Mucosa of rectum (tissue), 2 donors: Measurements from ENCODE around the gene GOLGA6L7.
"Not testable (repeated sequence)": the region's sequence is repeated elsewhere in the genome, so short reads cannot be mapped to it uniquely, and the experiment has no call there.

Experiments
- H3K27ac ChIP-seq, 2 donors: one replicate each; pipeline ENCODE4 v1.7.0; 2013; ENCODE audit warnings: inconsistent platforms in 2 of 2, low read depth in 2 of 2, low read length in 2 of 2
- H3K27me3 ChIP-seq, 2 donors: one replicate each; pipeline ENCODE4 v1.7.0; 2013; ENCODE audit warnings: low read length in 2 of 2; ENCODE audit not compliant: control insufficient read depth in 2 of 2, insufficient read depth in 2 of 2
- H3K36me3 ChIP-seq, 2 donors: one replicate each; pipeline ENCODE4 v1.7.0; 2013; ENCODE audit warnings: low read length in 2 of 2; ENCODE audit not compliant: control insufficient read depth in 2 of 2, insufficient read depth in 2 of 2
- H3K4me1 ChIP-seq, 2 donors: one replicate each; pipeline ENCODE4 v1.7.0; 2013; ENCODE audit warnings: low read length in 2 of 2, mild to moderate bottlenecking in 1 of 2; ENCODE audit not compliant: control insufficient read depth in 2 of 2, insufficient read depth in 2 of 2
- H3K4me3 ChIP-seq, 2 donors: one replicate each; pipeline ENCODE4 v1.7.0; 2013; ENCODE audit warnings: low read length in 2 of 2
- H3K9ac ChIP-seq, 2 donors: one replicate each; pipeline ENCODE4 v1.7.0; 2013; ENCODE audit warnings: low read length in 2 of 2, low read depth in 1 of 2, mild to moderate bottlenecking in 1 of 2
- H3K9me3 ChIP-seq, 2 donors: one replicate each; pipeline ENCODE4 v1.7.0; 2013; ENCODE audit warnings: low read length in 2 of 2; ENCODE audit not compliant: control insufficient read depth in 2 of 2
- donor health status: healthy.
- donor health status: Normal muscosa, but diverticular disease.

The GOLGA6L7 gene

DNA sequence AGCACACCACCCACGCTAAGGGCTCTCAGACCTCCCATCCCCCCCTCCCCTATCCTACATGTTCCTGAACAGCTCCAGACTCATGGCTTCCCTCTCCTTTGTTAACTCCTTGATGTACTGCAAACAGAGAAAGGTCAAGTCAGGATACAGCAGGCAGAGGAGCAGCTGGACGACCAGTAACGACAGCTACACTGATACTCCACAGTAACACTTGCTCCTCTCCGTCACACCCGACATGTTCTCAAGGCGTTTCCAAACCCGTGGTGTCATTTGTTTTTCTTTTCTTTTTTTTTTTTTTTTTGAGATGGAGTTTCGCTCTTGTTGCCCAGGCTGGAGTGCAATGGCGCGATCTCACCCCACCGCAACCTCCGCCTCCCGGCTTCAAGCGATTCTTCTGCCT lies 4.3 kb downstream of the GOLGA6L7 start:
- not testable (repeated sequence) for H3K36me3 ChIP-seq, H3K9me3 ChIP-seq, H3K27me3 ChIP-seq, H3K4me3 ChIP-seq, H3K9ac ChIP-seq, H3K4me1 ChIP-seq, H3K27ac ChIP-seq

DNA sequence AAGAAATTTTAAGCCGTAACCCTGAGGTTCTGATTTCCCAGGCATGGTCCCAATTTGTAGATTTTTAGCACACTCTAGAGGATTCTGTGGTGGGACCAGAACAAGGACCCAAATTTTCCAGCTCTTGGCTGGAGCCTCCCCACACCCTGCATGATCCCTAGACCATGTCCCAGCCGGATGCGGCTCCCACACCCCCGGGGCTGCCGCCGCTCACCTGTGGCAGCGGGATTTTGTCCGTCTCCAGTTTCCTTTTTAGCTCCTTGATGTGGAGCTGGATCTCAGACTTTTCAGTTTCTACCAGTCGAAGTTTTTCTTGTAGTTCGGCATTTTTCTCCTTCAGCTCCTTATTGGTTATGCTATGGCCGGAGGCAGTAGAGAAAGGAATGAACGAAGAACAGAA lies 4.9 kb downstream of the GOLGA6L7 start:
- H3K36me3 ChIP-seq, H3K27ac ChIP-seq, H3K9ac ChIP-seq, H3K4me3 ChIP-seq, H3K4me1 ChIP-seq, H3K9me3 ChIP-seq, H3K27me3 ChIP-seq: not testable (repeated sequence)

DNA sequence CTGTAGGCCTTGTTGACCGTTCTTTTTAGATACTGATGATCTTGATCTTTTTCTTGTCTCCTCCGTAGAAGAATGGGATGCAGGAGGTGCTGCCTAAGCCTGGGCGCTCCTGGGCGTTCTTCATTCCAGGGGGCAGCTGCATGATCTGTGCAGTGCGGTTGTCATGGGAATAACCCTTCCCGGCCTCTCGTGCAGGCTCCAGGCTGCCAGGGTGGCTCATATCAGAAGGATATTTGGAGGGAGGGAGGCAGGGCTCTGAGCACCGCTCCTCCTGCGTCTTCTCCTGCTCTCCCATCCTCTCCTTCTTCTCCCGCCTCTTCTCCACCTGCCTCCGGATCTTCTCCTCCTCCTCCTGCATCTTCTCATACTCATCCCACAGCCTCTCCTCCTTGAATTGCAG lies 6.2 kb downstream of the GOLGA6L7 start:
- H3K36me3 ChIP-seq, H3K27ac ChIP-seq, H3K4me3 ChIP-seq, H3K9me3 ChIP-seq, H3K4me1 ChIP-seq, H3K9ac ChIP-seq, H3K27me3 ChIP-seq: not testable (repeated sequence)

DNA sequence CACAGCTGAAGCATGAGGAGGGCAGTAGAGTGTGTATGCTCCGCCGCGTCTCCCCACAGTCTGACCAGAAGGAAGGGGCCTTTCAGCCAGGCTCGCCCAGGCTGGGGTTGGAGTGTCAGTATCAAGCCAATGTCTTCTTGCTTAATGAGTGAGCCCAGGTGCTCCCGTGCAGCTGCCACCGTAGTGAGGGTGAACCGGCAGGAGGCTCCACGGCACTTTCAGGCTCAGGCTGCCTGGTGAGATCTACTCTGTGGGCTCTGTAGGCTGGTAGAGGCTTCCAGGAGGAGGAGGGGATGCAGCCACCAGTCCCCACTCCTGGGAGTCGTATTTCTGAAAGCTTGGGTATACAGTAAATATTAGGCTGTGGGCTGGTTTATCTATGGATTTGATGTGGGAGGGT lies 8.2 kb downstream of the GOLGA6L7 start:
- not testable (repeated sequence) for H3K27ac ChIP-seq, H3K4me3 ChIP-seq, H3K4me1 ChIP-seq, H3K27me3 ChIP-seq, H3K9me3 ChIP-seq, H3K9ac ChIP-seq, H3K36me3 ChIP-seq

DNA sequence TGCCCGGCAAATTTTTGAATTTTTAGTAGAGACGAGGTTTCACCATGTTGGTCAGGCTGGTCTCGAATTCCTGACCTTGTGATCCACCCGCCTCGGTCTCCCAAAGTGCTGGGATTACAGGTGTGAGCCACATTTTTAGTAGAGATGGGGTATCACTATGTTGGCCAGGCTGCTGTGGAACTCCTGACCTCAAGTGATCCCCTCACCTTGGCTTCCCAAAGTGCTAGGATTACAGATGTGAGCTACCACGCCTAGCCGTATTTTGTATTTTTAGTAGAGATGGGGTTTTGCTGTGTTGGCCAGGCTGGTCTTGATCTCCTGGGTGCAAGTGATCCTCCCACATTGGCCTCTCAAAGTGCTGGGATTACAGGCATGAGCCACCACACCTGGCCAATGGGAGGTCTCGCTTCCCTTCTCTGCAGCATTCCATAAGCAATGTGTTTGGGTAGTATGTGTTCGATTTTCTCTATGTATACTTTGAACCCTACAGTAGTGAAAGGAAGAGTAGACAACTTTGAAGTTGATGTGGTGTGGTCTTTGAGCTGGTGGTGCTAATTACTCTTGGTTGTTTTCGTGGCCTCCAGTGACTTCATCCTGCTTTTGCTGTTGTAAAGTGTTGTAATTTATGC lies 13.4 kb downstream of the GOLGA6L7 start:
- H3K9ac ChIP-seq, H3K9me3 ChIP-seq, H3K4me1 ChIP-seq, H3K27me3 ChIP-seq, H3K27ac ChIP-seq, H3K4me3 ChIP-seq, H3K36me3 ChIP-seq: not testable (repeated sequence)

DNA sequence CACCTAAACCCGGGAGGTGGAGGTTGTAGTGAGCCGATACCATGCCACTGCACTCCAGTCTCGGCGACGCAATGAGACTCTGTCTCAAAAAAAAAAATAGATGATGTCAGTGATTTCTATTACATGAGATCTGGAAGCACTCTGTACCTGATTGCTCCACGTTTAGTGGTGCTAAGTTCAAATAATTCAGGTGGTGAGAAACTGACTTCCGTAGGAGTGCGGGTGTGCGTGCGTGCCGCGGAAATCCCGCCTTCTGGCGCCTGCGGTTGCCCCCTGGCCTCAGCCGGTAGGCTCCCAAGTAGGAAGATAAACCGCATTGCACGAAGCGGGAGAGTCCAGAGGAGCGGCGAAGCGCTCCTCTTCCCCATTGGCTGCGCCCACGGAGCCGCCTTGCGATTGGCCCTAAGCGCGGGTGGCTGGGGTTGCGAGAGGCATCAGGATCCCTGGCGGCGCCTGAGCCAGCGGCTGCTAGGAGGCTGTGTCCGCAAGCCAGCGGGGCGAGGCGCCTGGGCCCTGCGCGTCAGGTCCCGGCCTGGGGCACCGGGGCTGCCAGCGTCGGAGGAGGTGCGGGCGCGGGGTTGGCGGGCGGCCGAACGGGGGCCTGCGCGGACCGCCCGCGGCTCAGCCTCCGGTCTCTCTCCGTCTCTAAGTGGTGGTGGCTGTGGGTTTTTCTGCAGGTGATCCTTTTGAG lies 16.4 kb downstream of the GOLGA6L7 start:
- not testable (repeated sequence) for H3K4me3 ChIP-seq, H3K4me1 ChIP-seq, H3K9ac ChIP-seq, H3K27ac ChIP-seq, H3K36me3 ChIP-seq, H3K9me3 ChIP-seq, H3K27me3 ChIP-seq

DNA sequence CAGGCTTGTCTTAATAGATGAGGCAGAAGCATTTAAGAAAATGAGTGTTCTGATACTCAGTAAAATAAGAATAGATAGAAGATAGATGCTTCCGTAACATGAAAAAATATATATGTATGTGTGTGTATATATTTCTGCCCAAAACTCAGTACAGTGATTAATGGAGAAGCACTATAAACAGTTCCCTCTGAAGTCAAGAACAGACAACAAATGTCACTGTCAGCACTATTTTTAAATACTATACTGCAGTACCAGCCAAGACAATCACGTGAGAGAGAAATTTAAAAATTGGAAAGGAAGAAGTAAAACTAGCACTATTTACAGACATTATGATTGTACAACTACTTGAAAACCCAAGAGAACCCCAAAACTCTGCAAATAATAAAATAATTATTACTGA lies 27.0 kb downstream of the GOLGA6L7 start:
- H3K4me1 ChIP-seq, H3K4me3 ChIP-seq, H3K9me3 ChIP-seq, H3K27me3 ChIP-seq, H3K9ac ChIP-seq, H3K36me3 ChIP-seq, H3K27ac ChIP-seq: not testable (repeated sequence)

DNA sequence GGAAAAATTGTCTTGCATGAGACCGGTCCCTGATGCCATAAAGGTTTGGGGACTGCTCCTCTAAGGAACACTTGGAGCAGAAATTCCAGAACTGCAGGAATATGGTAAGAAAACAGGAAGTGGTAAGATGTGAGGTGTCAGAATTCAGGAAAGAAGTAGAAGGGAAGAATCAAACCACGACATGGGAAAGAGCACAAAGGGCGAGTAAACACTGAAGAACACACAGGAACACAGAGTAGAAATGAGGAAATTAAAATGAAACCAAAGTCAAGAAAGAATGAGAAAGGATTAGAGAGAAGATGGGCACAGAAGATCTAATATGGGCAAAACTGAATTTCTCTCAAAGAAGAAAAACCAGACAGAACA lies 28.5 kb downstream of the GOLGA6L7 start:
- not testable (repeated sequence) for H3K4me3 ChIP-seq, H3K4me1 ChIP-seq, H3K27me3 ChIP-seq, H3K36me3 ChIP-seq, H3K9ac ChIP-seq, H3K27ac ChIP-seq, H3K9me3 ChIP-seq

DNA sequence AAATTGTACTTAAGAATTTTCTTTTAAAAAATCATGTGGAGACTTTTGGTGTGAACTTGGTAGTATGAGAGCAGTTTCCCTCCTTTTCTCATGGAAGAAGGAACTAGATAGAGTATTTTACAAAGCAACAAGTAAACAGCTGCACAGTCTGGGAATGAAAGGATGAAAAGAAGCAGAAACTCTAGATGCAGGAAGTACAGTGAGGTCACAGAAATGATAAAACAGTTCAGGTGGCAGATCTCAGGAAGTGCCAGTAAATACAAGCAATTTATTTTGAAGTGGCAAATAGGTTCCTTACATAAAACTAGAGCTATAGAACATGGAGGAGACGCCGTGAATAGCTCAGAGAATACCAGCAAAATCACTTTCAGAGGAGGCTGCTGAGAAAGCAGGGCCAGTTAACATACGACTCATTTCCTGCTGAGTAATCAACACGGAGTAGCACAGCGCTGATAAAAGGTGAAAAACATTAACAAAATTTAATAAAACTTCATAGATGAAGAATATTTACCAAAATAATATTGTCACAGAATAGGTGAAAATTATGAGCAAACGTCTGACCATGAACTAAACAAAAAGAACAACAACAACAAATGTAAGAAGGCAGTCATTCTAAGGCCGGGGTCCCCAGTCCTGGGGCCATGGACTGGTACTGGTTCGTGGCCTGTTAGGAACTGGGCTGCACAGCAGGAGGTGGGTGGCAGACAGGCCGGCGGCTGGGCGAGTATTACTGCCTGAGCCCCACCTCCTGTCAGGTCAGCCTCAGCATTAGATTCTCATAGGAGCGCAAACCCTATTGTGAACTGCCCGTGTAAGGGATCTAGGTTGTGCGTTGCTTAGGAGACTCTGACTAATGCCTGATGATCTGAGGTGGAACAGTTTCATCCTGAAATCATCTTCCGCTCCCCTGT lies 29.2 kb downstream of the GOLGA6L7 start:
- H3K27ac ChIP-seq, H3K4me1 ChIP-seq, H3K9ac ChIP-seq, H3K36me3 ChIP-seq, H3K9me3 ChIP-seq, H3K4me3 ChIP-seq, H3K27me3 ChIP-seq: not testable (repeated sequence)

DNA sequence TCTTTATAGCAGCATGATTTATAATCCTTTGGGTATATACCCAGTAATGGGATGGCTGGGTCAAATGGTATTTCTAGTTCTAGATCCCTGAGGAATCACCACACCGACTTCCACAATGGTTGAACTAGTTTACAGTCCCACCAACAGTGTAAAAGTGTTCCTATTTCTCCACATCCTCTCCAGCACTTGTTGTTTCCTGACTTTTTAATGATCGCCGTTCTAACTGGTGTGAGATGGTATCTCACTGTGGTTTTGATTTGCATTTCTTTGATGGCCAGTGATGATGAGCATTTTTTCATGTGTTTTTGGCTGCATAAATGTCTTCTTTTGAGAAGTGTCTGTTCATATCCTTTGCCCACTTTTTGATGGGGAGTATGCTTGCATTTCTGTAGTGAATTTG lies 30.3 kb downstream of the GOLGA6L7 start:
- H3K27me3 ChIP-seq, H3K27ac ChIP-seq, H3K36me3 ChIP-seq, H3K4me1 ChIP-seq, H3K9me3 ChIP-seq, H3K9ac ChIP-seq, H3K4me3 ChIP-seq: not testable (repeated sequence)
